Esophagus mucosa (tissue), 1 donor: ENCODE measurements around the gene DLX6. TPM values are rescaled to one million over a fixed set of nuclear protein-coding genes. Genes with fewer than 3 reads are reported as not detected.

ENCODE experiments used
- ATAC-seq: fragments of 200-7000 bp; cut with Tn5 transposase; one replicate; pipeline ENCODE4 v1.9.1; 2020
- total RNA-seq: library from RNA; stranded (reverse); gene quantifications from one replicate; pipeline ENCODE4 v1.2.4, GENCODE V29; 2023
- donor health status: DM: yes; HTN: yes; CAD: no.

DLX6 gene
- total RNA-seq: not detected

GRCh38 chr7:97005183-97006054 is at the start of gene DLX6:
Gene DLX6, plus strand, starts transcription at chr7:97005553. Its CDS starts 425 bp downstream, at chr7:97005978.
- ATAC-seq: peak; percentile 67

GRCh38 chr7:96959135-96959534 is 46.2 kb upstream of the DLX6 start:
- no peak for ATAC-seq

GRCh38 chr7:96962221-96962885 is 43.0 kb upstream of the DLX6 start:
- no peak for ATAC-seq

- no peak for ATAC-seq
Observed at GRCh38 chr7:96968981-96969380, 36.4 kb upstream of the DLX6 start.

- no peak for ATAC-seq
Observed at GRCh38 chr7:96970739-96971138, 34.6 kb upstream of the DLX6 start.

GRCh38 chr7:96973986-96974385 is 31.4 kb upstream of the DLX6 start:
- no peak for ATAC-seq

DNA sequence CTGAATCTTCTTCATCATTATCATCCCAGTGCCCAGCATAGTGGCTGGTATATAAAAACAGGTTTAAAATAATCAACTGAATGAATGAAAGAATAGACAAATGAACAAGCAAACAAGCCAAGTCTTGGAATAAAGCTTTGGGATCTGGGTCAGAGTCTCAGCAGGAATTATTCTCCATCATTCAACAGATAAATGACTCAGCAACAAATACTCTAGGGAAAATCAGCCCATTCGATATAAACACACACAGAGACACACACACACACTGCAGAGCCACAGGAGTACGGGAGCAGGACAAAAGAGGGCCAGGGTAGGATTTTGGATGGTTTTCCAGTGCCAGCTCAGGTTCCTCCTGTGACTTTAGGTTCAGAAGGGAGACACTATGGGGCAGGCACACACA is 29.2 kb upstream of the DLX6 start:
- ATAC-seq: no peak

GRCh38 chr7:96977445-96977844 is 27.9 kb upstream of the DLX6 start:
- ATAC-seq: no peak

DNA sequence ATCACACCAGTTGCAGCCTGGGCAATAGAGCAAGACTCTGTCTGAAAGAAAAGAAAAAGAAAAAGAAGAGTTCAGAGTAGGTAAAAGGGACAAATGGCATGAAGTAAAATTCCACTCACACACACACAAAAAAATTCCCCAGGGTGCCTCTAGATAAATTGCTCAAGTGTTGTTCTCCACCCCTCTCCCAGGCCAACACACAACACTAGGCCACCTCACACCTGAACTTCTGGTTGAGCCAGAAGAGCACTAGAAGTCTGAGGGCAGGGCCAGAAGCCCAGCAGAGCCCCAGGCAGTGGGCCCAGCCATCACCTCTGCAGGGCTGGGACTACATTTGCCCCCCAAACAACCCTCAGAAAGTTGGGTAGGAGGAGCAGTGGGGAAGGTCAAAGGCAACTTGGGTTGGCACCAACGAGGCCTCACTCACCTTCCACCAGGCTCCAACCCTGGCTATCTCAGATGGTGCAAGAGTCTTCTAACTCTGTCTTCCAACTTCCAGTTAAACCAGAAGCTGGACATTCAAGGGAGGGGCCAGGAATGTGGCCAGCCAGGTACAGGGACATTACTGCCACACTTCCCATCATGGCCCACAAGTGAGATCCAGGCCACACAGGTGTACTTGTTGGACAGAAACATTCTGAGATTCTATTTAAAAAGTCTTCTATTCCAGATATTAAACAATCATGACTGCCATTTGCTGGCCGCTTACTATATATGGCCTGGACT is 25.6 kb upstream of the DLX6 start:
- ATAC-seq: peak; percentile 87

DNA sequence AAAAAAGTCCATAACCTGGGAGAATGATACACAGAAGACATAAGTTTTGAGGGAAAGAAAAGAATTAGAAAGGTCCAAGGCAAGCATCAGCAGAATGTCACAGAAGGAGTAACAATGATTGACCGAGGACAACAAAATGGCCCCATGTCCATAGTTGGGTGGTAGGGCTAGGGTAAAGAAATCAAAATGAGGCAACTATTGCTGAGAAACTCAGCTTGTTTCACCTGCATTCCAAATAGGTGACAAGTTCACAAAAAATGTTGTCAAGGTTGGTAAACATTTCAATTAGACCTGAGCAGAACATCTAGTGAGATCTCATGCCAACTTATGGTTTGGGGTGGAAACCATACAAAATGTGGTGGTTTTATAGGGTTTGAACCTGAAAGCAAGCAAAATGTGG is 22.8 kb upstream of the DLX6 start:
- no peak for ATAC-seq

GRCh38 chr7:96985992-96986391 is 19.4 kb upstream of the DLX6 start:
- no peak for ATAC-seq

DNA sequence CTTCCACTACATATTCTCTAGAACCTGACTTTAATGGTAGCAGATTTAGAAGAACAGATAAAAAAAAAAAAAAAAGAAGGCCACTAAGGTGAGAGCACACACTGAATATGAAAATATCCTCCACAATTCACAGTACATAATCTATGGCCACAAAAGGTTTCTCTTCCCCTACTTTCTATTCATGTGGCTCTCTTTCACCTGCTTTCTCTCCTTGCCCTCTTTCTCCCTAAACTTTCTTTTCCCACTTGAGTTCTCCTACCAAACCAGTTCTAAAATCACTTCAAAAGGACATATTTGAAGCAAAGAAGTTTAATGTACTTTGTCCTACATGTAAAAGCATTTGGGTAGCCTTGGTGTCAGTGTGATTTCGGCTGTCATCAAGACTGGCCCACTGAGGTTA is 18.5 kb upstream of the DLX6 start:
- ATAC-seq: no peak

DNA sequence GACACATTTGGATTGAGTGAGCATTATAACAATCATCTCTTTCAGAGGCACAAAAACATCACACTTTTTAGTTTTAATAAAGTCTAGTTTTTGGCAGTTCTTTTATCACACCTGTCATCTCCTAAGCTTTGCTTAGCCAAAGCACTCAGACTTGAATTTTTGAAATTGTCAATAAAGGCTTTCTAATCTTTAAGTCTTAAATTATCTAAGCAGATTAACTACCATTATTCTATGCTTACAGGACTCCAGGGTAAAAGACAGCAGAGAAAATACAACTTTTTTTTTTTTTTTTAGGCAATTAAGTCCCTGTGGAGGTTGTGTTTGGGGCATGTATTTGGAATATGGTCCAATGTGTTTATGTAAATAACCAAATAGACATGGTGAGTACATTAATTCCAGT is 17.6 kb upstream of the DLX6 start:
- ATAC-seq: no peak

GRCh38 chr7:96989241-96989858 is 16.0 kb upstream of the DLX6 start:
- ATAC-seq: no peak

DNA sequence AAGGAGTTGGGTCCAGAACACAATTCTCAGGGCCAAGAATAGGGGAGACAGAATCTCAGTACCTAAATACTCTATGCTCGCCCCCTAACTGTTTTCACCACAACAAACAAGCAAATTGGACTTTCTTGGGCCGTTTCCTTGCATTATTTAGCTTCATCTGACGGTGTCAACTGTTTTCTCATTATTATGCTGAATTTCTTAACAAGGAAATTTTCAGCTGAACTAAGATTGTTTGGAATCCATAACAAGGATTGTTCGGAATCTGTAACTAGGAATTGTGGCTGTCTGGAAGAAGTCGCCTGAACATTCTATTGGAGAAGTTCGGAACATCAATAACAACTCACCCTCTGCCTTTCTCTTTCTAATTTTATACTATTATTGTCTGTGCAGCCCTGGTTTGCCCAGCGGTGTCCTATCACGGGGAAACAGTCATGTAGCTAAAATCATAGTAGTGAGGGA is 15.5 kb upstream of the DLX6 start:
- ATAC-seq: no peak

DNA sequence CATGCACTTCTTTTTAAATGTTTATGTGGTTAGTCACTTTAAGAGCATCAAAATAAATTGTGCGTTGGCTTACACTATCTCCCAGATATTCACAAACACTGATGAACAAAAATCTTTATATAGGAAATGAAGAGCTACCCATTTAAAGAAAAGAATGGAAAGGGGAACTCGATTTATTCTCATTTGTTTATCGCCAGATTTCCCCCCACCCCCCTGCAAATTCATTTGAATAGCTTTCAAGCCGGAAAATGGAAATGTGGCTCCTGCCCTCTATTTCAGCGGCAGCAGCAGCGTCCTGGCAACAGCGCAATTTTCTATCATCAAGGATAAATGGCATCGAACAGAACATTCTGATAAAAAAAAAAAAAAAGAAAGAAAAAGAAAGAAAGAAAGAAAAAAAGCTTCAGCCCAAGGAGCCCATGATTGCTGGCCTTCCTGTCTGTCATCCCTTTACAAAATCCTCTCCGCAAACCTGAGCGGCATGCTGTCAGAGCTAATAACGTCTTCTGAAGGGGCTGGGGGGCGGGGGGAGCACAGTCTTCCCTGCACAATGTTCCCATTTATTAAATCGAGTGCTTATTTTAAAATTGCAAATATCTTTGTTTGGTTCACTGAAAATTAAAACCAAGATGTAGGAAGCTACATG is 13.7 kb upstream of the DLX6 start:
- ATAC-seq: no peak

- ATAC-seq: no peak
Observed at GRCh38 chr7:96992192-96993005, 13.0 kb upstream of the DLX6 start.

- no peak for ATAC-seq
Observed at GRCh38 chr7:96993094-96993865, 12.1 kb upstream of the DLX6 start.

DNA sequence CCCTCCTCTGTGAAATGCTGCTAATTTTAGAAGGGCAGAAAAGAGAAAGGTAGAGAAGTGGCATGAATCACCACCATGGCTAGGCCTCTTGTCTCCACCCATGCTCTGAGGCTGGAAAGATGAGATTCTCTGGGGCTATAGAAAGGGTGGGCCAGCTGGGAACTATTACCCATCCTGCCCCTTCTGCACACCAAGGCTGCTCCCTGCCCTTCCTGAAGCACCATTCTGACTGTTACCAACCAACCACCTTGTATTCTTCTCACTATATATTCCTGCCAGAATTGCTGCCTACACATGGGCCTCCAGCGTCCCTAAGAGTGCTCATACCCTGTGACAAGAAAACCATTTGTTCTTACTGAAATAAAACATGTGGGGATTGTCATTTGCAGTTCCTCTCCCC is 11.4 kb upstream of the DLX6 start:
- no peak for ATAC-seq

DNA sequence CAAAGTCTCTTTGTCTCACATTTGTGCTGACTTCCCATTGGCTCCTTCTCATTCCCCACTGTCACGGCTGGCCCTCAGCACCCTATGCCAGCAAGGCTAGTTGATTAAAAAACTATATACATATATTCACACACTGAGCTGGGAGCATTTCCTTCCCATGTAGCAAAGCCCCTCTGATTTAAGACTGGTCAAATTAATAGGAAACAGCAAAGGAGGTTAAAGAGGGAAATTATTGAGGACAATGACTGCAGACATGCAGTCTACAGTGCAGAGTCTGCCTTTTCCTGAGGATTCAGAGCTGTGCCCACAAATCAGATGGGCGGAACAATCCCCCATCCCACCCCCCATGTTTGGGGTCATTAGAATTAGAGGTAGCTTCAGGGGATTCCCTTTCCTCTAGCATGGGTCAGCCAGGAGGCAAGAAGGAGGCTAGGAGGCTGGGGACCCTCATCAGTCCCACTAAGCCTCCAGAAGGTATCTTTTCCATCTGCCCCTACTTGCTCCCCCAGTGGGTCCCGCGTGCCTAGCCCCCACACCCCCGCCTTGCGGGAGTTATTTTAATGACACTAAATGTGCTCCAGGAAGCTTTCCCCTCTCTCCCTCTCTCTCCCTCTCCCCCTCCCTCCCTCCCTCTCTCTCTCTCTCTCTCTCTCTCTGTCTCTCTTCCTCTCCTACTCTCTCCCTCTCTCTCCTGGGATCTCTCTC is 9.8 kb upstream of the DLX6 start:
- no peak for ATAC-seq
